H1 (cell line): Measurements from ENCODE around the gene TP53. TPM values are rescaled to one million over a fixed set of nuclear protein-coding genes. Genes with fewer than 3 reads are reported as not detected.

Experiments
- CTCF ChIA-PET: fragments of 300-600 bp; sonication (Branson Sonifier 250); formaldehyde crosslinking; loops from one replicate; lab custom pipeline; 2021; ENCODE audit not compliant: partially characterized antibody; lab: Charles Lee
- POLR2A ChIA-PET: fragments of 300-600 bp; sonication (Branson Sonifier 250); formaldehyde crosslinking; loops from one replicate; lab custom pipeline; 2021; ENCODE audit warnings: inconsistent platforms; ENCODE audit not compliant: partially characterized antibody; lab: Charles Lee
- DNase-seq, 2 experiments: peaks; one replicate each; pipeline versions ENCODE4 v3.0.0 to v3.0.0-alpha.2; 2010 to 2022; ENCODE audit warnings: low spot score in 2 of 2, low read depth in 1 of 2, mixed read lengths in 1 of 2
- FAIRE-seq: peaks from 2 replicates; lab custom pipeline; 2011; peaks lifted over from hg19 to GRCh38; lab: Jason Lieb, UNC
- H2AFZ ChIP-seq: 2 replicates; pipeline ENCODE4 v1.8.1; 2012; ENCODE audit warnings: low read length, inconsistent platforms
- H2AK5ac ChIP-seq: 2 replicates; pipeline ENCODE4 v1.6.1; 2013; ENCODE audit warnings: low read depth, low read length
- H2BK120ac ChIP-seq: replicated peaks from 2 replicates; pipeline ENCODE3; 2013; ENCODE audit warnings: low read depth, low read length, inconsistent platforms
- H2BK12ac ChIP-seq: 2 replicates; pipeline ENCODE4 v1.6.1; 2013; ENCODE audit warnings: low read depth, low read length
- H2BK15ac ChIP-seq: 2 replicates; pipeline ENCODE4 v1.6.1; 2013; ENCODE audit warnings: low read length
- H2BK20ac ChIP-seq: 2 replicates; pipeline ENCODE4 v1.6.1; 2013; ENCODE audit warnings: low read length
- H2BK5ac ChIP-seq: 2 replicates; pipeline ENCODE4 v1.6.1; 2013; ENCODE audit warnings: low read depth, low read length
- H3K14ac ChIP-seq: 2 replicates; pipeline ENCODE4 v1.6.1; 2013; ENCODE audit warnings: inconsistent platforms; ENCODE audit not compliant: insufficient read length
- H3K18ac ChIP-seq: 2 replicates; pipeline ENCODE4 v1.6.1; 2013; ENCODE audit warnings: low read length; ENCODE audit errors: extremely low read depth
- H3K23ac ChIP-seq: 2 replicates; pipeline ENCODE4 v1.6.1; 2013; ENCODE audit warnings: inconsistent platforms; ENCODE audit not compliant: insufficient read length
- H3K23me2 ChIP-seq: 2 replicates; pipeline ENCODE4 v1.6.1; 2013; ENCODE audit warnings: low read depth, low read length
- H3K27ac ChIP-seq: 2 replicates; pipeline ENCODE4 v1.6.1; 2011; ENCODE audit warnings: low read depth, low read length, inconsistent platforms
- H3K27me3 ChIP-seq, 4 experiments: replicated peaks in 1 of 4; 1 replicate in 1 of 4; 2 replicates in 3 of 4; pipeline versions ENCODE4 v1.6.1 to v1.8.1; 2011 to 2013; ENCODE audit warnings: low read length in 3 of 4, mild to moderate bottlenecking in 3 of 4, inconsistent platforms in 2 of 4, mixed read lengths in 2 of 4, moderate library complexity in 1 of 4; ENCODE audit not compliant: control insufficient read depth in 3 of 4, insufficient read depth in 3 of 4; ENCODE audit errors: extremely low read depth in 1 of 4
- H3K36me3 ChIP-seq, 4 experiments: 2 replicates each; pipeline versions ENCODE4 v1.6.1 to v1.8.1; 2011 to 2013; ENCODE audit warnings: mild to moderate bottlenecking in 4 of 4, low read length in 3 of 4, moderate library complexity in 2 of 4, control low read depth in 1 of 4, inconsistent platforms in 1 of 4; ENCODE audit not compliant: insufficient read depth in 4 of 4, control insufficient read depth in 2 of 4
- H3K4ac ChIP-seq: replicated peaks from 2 replicates; pipeline ENCODE3; 2013; ENCODE audit warnings: low read length, low read depth, mixed read lengths, inconsistent platforms; ENCODE audit not compliant: insufficient read length
- H3K4me1 ChIP-seq, 4 experiments: replicated peaks in 1 of 4; 1 replicate in 1 of 4; 2 replicates in 3 of 4; pipeline versions ENCODE4 v1.6.1 to v1.8.1; 2011 to 2013; ENCODE audit warnings: low read length in 3 of 4, inconsistent platforms in 2 of 4, mixed read lengths in 1 of 4; ENCODE audit not compliant: insufficient read depth in 4 of 4, control insufficient read depth in 3 of 4
- H3K4me2 ChIP-seq, 2 experiments: 2 replicates each; pipeline versions ENCODE4 v1.6.1 to v1.8.1; 2011 to 2013; ENCODE audit warnings: low read depth in 2 of 2, low read length in 2 of 2, control low read depth in 1 of 2, inconsistent platforms in 1 of 2, mild to moderate bottlenecking in 1 of 2; ENCODE audit not compliant: insufficient read depth in 1 of 2
- H3K4me3 ChIP-seq, 4 experiments: fragments of 200-600, 300-600 bp in 1 of 4; sonication (generic), shearing (Covaris generic), sonication (Bioruptor Twin) in 1 of 4; 2 replicates each; pipeline versions ENCODE4 v1.5.1 to v1.8.1; 2011 to 2016; ENCODE audit warnings: low read length in 4 of 4, low read depth in 3 of 4, control low read depth in 2 of 4, inconsistent platforms in 2 of 4, mild to moderate bottlenecking in 2 of 4, mixed read lengths in 1 of 4, moderate library complexity in 1 of 4; ENCODE audit not compliant: insufficient read depth in 2 of 4; ENCODE audit errors: extremely low read depth in 1 of 4
- H3K56ac ChIP-seq: replicated peaks from 2 replicates; pipeline ENCODE3; 2013; ENCODE audit warnings: low read depth, mild to moderate bottlenecking, mixed read lengths, low read length, inconsistent platforms; ENCODE audit not compliant: insufficient read length
- H3K79me1 ChIP-seq: 2 replicates; pipeline ENCODE4 v1.6.1; 2013; ENCODE audit warnings: low read depth, low read length, control low read depth
- H3K79me2 ChIP-seq, 2 experiments: 2 replicates each; pipeline versions ENCODE4 v1.6.1 to v1.8.1; 2012 to 2013; ENCODE audit warnings: low read length in 2 of 2, mild to moderate bottlenecking in 2 of 2, inconsistent platforms in 1 of 2; ENCODE audit not compliant: insufficient read depth in 2 of 2, control insufficient read depth in 1 of 2
- H3K9ac ChIP-seq, 4 experiments: replicated peaks in 1 of 4; 1 replicate in 1 of 4; 2 replicates in 3 of 4; pipeline versions ENCODE4 v1.6.1 to v1.8.1; 2011 to 2013; ENCODE audit warnings: low read depth in 3 of 4, low read length in 3 of 4, control low read depth in 2 of 4, mild to moderate bottlenecking in 2 of 4, moderate library complexity in 2 of 4, inconsistent platforms in 1 of 4; ENCODE audit errors: extremely low read depth in 1 of 4
- H3K9me3 ChIP-seq, 2 experiments: 2 replicates each; pipeline versions ENCODE4 v1.6.1 to v1.8.1; 2012 to 2013; ENCODE audit warnings: mild to moderate bottlenecking in 2 of 2, moderate library complexity in 2 of 2, control low read depth in 1 of 2, inconsistent platforms in 1 of 2, low read depth in 1 of 2, low read length in 1 of 2, mixed read lengths in 1 of 2; ENCODE audit not compliant: insufficient read depth in 2 of 2
- H4K20me1 ChIP-seq, 2 experiments: replicated peaks in 1 of 2; 2 replicates each; pipeline versions ENCODE3 to v1.8.1; 2011 to 2013; ENCODE audit warnings: inconsistent platforms in 2 of 2, low read length in 2 of 2, mild to moderate bottlenecking in 1 of 2; ENCODE audit not compliant: insufficient read depth in 2 of 2, control insufficient read depth in 1 of 2
- H4K5ac ChIP-seq: 2 replicates; pipeline ENCODE4 v1.6.1; 2013; ENCODE audit warnings: low read length, low read depth, mixed read lengths, inconsistent platforms; ENCODE audit not compliant: insufficient read length
- H4K8ac ChIP-seq: 2 replicates; pipeline ENCODE4 v1.8.0; 2013; ENCODE audit warnings: mild to moderate bottlenecking, moderate library complexity, low read length, inconsistent platforms; ENCODE audit not compliant: insufficient read depth; ENCODE audit errors: extremely low read depth
- H4K91ac ChIP-seq: replicated peaks from 2 replicates; pipeline ENCODE3; 2013; ENCODE audit warnings: low read length, mixed read lengths, inconsistent platforms; ENCODE audit not compliant: insufficient read length
- CBX8 ChIP-seq: fragments of 300-800, 300-1000 bp; sonication (generic); IDR thresholded peaks from 2 replicates; pipeline ENCODE4 v1.7.1; 2016; ENCODE audit warnings: low read depth, low read length, borderline replicate concordance
- CEBPB ChIP-seq: IDR thresholded peaks from 2 replicates; pipeline ENCODE4 v1.6.1; 2012; ENCODE audit warnings: low read depth, low read length
- GTF2F1 ChIP-seq: IDR thresholded peaks from 2 replicates; pipeline ENCODE4 v1.6.1; 2012; ENCODE audit warnings: low read depth, low read length, improper control_type of control experiment, borderline replicate concordance
- POU5F1 ChIP-seq: IDR thresholded peaks from 2 replicates; pipeline ENCODE4 v1.6.1; 2011; ENCODE audit warnings: low read depth, mild to moderate bottlenecking, low read length, moderate library complexity
- RAD21 ChIP-seq, 2 experiments: IDR thresholded peaks in 1 of 2; conservative IDR thresholded peaks in 1 of 2; 2 replicates each; pipeline ENCODE4 v1.6.1; 2011; ENCODE audit warnings: low read depth in 2 of 2, low read length in 2 of 2, improper control_type of control experiment in 1 of 2, inconsistent platforms in 1 of 2, mild to moderate bottlenecking in 1 of 2, moderate library complexity in 1 of 2
- SP1 ChIP-seq: IDR thresholded peaks from 2 replicates; pipeline ENCODE4 v1.6.1; 2011; ENCODE audit warnings: low read depth, low read length
- TAF1 ChIP-seq: IDR thresholded peaks from 2 replicates; pipeline ENCODE4 v1.6.1; 2011; ENCODE audit warnings: mild to moderate bottlenecking, low read depth, low read length
- TCF12 ChIP-seq: IDR thresholded peaks from 2 replicates; pipeline ENCODE4 v1.6.1; 2011; ENCODE audit warnings: low read depth, mild to moderate bottlenecking, low read length
- YY1 ChIP-seq: IDR thresholded peaks from 2 replicates; pipeline ENCODE4 v1.6.1; 2011; ENCODE audit warnings: low read depth, mild to moderate bottlenecking, low read length
- WGBS, 2 experiments: shearing (Covaris generic) in 1 of 2; methylation state at CpG; one replicate each; pipeline versions ENCODE4 v1.1.6 to v1.1.7; 2013 to 2015; ENCODE audit warnings: low lambda C conversion rate in 2 of 2, mixed read lengths in 2 of 2, inconsistent platforms in 1 of 2, low coverage in 1 of 2, missing lambda C conversion rate in 1 of 2; ENCODE audit not compliant: insufficient replicate concordance in 2 of 2, insufficient coverage in 1 of 2, insufficient read length in 1 of 2; ENCODE audit errors: extremely low coverage in 1 of 2, missing lambda C conversion rate in 1 of 2; 5-methylcytosine and 5-hydroxymethylcytosine counted together
- polyA plus RNA-seq, 7 experiments: library from polyadenylated mRNA; depleted of rRNA in 3 of 7; stranded (reverse) in 5 of 7; unstranded in 2 of 7; fragments of >200 nt in 5 of 7; fragments of 200-250 nt in 2 of 7; gene quantifications; 1 replicate in 5 of 7; 2 replicates in 1 of 7; 4 replicates in 1 of 7; pipeline versions ENCODE4 v1.2.1 to v1.2.3, GENCODE V29; 2011 to 2013; ENCODE audit warnings: missing spikeins in 2 of 7, mixed read lengths in 2 of 7
- total RNA-seq: library from RNA; stranded (reverse); fragmentation: NEBNext Ultra II Directional; extraction: Animal tissue kit (Norgen Biotek cat#: 25700); gene quantifications from 2 replicates; pipeline ENCODE4 v1.2.1, GENCODE V29; 2021
- TF ChIP-seq, protein P1 (sequence below): IDR thresholded peaks from 2 replicates; pipeline ENCODE4 v1.6.1; 2012; ENCODE audit warnings: inconsistent platforms
- TF ChIP-seq, protein P2 (sequence below), 3 experiments: IDR thresholded peaks; 1 replicate in 2 of 3; 2 replicates in 1 of 3; pipeline versions ENCODE4 v1.5.1 to v1.6.1; 2011; ENCODE audit warnings: low read length in 3 of 3, mild to moderate bottlenecking in 3 of 3, inconsistent platforms in 2 of 3, low read depth in 1 of 3, moderate library complexity in 1 of 3; ENCODE audit not compliant: insufficient read depth in 1 of 3; ENCODE audit errors: control extremely low read depth in 1 of 3

Gene TP53
- total and polyA plus RNA-seq, 2 of the 8 experiments (the other 6 are each of a cell fraction or from before 2014, with no cell fraction given): 143 to 198 TPM

GRCh38 chr17:7634384-7634783 lies 52.9 kb downstream of the TP53 start:
- Histone ChIP-seq H4K8ac (no peak overlapping the region; the same call in 1 of the 2 replicates), H3K4ac (peak overlapping the region; percentile 20), H3K79me2 (no peaks in the 10 kb centered on the region), H2BK120ac (no peak overlapping the region), H3K56ac (no peak overlapping the region), H3K23me2 (no peaks in the 10 kb centered on the region), H3K14ac (no peak overlapping the region), H2BK5ac (no peak overlapping the region), H4K20me1 (no peaks in the 10 kb centered on the region), H4K91ac (no peak overlapping the region), H3K36me3 (no peaks in the 10 kb centered on the region), H3K79me1 (no peaks in the 10 kb centered on the region), H3K27me3 (no peaks in the 10 kb centered on the region), H3K23ac (no peak overlapping the region), H4K5ac (no peak overlapping the region), H3K9ac (no peak overlapping the region), H2BK20ac (peak overlapping the region; percentile 48; the same call in 1 of the 2 replicates), H2AFZ (no peak overlapping the region), H3K4me3 (no peak overlapping the region), H2AK5ac (no peak overlapping the region), H2BK12ac (0 out of 2 replicates have a peak overlapping the region, but pooled peaks have one; percentile 50), H2BK15ac (no peak overlapping the region), H3K4me2 (no peak overlapping the region), H3K27ac (no peak overlapping the region), H3K9me3 (no peaks in the 10 kb centered on the region), H3K18ac (no peak overlapping the region), H3K4me1 (peaks cover 0 to 12% (median 3%) of the 10 kb centered on the region in 4 experiments; a peak in 3 of 7 replicates)
- POLR2A ChIA-PET: interaction anchor here (1.4 to 79.4 kb wide), 3 partner anchors 32 to 79 kb away, joined by 3 to 2272 read pairs (median 3); partner anchors contain the start of genes ATP1B2, MPDU1, TP53 and WRAP53
- DNase-seq (peak in 1 of 2 experiments; percentile 87), FAIRE-seq (peak; percentile 13)
- CTCF ChIA-PET: interaction anchor here (0.6 to 15.7 kb wide), 14 partner anchors 8 to 167 kb away, joined by 3 to 332 read pairs (median 25); partner anchors contain the start of genes ATP1B2, DNAH2, EFNB3 and FXR2
- WGBS, 2 experiments: 51% methylated on average over 3 of the region's 5 CpGs; no CpG with 5 or more reads in 1 of the 2 experiments
- TF ChIP-seq TAF1 (no peak), RAD21 (IDR thresholded peaks at IDR 0.05 in 1 of 2, conservative IDR thresholded peaks at IDR 0.05 in 1 of 2; ENCODE audit: low read depth in 2 of 2, low read length in 2 of 2) (peak; percentile 81 to 89), CEBPB (no peak), SP1 (0 out of 2 replicates have a peak, but pooled peaks have one; percentile 21), GTF2F1 (no peak), POU5F1 (no peak), YY1 (0 out of 2 replicates have a peak, but pooled peaks have one; percentile 52), CBX8 (no peak), TCF12 (no peak)
- TF ChIP-seq, protein P1, sequence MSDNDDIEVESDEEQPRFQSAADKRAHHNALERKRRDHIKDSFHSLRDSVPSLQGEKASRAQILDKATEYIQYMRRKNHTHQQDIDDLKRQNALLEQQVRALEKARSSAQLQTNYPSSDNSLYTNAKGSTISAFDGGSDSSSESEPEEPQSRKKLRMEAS: no peak
- TF ChIP-seq, protein P2, sequence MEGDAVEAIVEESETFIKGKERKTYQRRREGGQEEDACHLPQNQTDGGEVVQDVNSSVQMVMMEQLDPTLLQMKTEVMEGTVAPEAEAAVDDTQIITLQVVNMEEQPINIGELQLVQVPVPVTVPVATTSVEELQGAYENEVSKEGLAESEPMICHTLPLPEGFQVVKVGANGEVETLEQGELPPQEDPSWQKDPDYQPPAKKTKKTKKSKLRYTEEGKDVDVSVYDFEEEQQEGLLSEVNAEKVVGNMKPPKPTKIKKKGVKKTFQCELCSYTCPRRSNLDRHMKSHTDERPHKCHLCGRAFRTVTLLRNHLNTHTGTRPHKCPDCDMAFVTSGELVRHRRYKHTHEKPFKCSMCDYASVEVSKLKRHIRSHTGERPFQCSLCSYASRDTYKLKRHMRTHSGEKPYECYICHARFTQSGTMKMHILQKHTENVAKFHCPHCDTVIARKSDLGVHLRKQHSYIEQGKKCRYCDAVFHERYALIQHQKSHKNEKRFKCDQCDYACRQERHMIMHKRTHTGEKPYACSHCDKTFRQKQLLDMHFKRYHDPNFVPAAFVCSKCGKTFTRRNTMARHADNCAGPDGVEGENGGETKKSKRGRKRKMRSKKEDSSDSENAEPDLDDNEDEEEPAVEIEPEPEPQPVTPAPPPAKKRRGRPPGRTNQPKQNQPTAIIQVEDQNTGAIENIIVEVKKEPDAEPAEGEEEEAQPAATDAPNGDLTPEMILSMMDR (IDR thresholded peaks at IDR 0.05; ENCODE audit: control extremely low read depth in 1 of 3, insufficient read depth in 1 of 3, low read depth in 1 of 3, low read length in 3 of 3): peak; percentile 73 to 80 (median 80)
